NB4 (cell line): Measurements from ENCODE around the gene PAF1.

Source experiments
- POLR2A ChIP-seq: IDR thresholded peaks from 2 replicates; pipeline ENCODE4 v1.6.1; 2011; ENCODE audit warnings: mild to moderate bottlenecking; ENCODE audit not compliant: insufficient read length; ENCODE audit errors: extremely low read depth
- TF ChIP-seq, protein P1 (sequence below): IDR thresholded peaks from one replicate; pipeline ENCODE4 v1.5.1; 2012; ENCODE audit warnings: low read depth, low read length
- TF ChIP-seq, protein P2 (sequence below): IDR thresholded peaks from 2 replicates; pipeline ENCODE4 v1.6.1; 2011; ENCODE audit warnings: low read depth, low read length

GRCh38 chr19:39362682-39363657 is 27.9 kb downstream of the PAF1 start:
- TF ChIP-seq, protein P1, sequence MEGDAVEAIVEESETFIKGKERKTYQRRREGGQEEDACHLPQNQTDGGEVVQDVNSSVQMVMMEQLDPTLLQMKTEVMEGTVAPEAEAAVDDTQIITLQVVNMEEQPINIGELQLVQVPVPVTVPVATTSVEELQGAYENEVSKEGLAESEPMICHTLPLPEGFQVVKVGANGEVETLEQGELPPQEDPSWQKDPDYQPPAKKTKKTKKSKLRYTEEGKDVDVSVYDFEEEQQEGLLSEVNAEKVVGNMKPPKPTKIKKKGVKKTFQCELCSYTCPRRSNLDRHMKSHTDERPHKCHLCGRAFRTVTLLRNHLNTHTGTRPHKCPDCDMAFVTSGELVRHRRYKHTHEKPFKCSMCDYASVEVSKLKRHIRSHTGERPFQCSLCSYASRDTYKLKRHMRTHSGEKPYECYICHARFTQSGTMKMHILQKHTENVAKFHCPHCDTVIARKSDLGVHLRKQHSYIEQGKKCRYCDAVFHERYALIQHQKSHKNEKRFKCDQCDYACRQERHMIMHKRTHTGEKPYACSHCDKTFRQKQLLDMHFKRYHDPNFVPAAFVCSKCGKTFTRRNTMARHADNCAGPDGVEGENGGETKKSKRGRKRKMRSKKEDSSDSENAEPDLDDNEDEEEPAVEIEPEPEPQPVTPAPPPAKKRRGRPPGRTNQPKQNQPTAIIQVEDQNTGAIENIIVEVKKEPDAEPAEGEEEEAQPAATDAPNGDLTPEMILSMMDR, result no peak
- TF ChIP-seq POLR2A, result no peak
- TF ChIP-seq, protein P2, sequence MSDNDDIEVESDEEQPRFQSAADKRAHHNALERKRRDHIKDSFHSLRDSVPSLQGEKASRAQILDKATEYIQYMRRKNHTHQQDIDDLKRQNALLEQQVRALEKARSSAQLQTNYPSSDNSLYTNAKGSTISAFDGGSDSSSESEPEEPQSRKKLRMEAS, result no peak
